GM12872 (cell line): Measurements from ENCODE around the gene PALS1.

Source experiments
- CTCF ChIP-seq: IDR thresholded peaks from 3 replicates; pipeline ENCODE4 v1.5.1; 2011; ENCODE audit warnings: low read depth, mild to moderate bottlenecking, low read length, moderate library complexity; ENCODE audit not compliant: insufficient read depth

PALS1 gene

GRCh38 chr14:67241411-67242167 lies at the start of gene PALS1:
TSS of gene PALS1 (plus strand) at chr14:67241435. CDS start at chr14:67279171, 37,736 bp downstream.
- no peak for TF ChIP-seq CTCF

- TF ChIP-seq CTCF: no peak
Observed at GRCh38 chr14:67191768-67192290, 49.4 kb upstream of the PALS1 start.

- no peak for TF ChIP-seq CTCF
Observed at GRCh38 chr14:67192366-67192765, 48.9 kb upstream of the PALS1 start.

GRCh38 chr14:67195279-67195678 lies 46.0 kb upstream of the PALS1 start:
- no peak for TF ChIP-seq CTCF

GRCh38 chr14:67199016-67199415 lies 42.2 kb upstream of the PALS1 start:
- TF ChIP-seq CTCF: no peak

GRCh38 chr14:67207810-67208209 lies 33.4 kb upstream of the PALS1 start:
- no peak for TF ChIP-seq CTCF

GRCh38 chr14:67218126-67218525 lies 23.1 kb upstream of the PALS1 start:
- no peak for TF ChIP-seq CTCF
